ENCODE data around the gene CTNNA2.

Gene CTNNA2

GRCh38 chr2:80326214-80326613 is 813.4 kb downstream of the CTNNA2 start:
- TF ChIP-seq TAF1 (IDR thresholded peaks at IDR 0.05; ENCODE audit: borderline replicate concordance, insufficient read depth, low read length) (no peak), SIN3A (IDR thresholded peaks at IDR 0.05; ENCODE audit: borderline replicate concordance, insufficient read depth, low read length) (no peak), POLR2AphosphoS5 (IDR thresholded peaks at IDR 0.05; ENCODE audit: low read depth, low read length) (no peak)

DNA sequence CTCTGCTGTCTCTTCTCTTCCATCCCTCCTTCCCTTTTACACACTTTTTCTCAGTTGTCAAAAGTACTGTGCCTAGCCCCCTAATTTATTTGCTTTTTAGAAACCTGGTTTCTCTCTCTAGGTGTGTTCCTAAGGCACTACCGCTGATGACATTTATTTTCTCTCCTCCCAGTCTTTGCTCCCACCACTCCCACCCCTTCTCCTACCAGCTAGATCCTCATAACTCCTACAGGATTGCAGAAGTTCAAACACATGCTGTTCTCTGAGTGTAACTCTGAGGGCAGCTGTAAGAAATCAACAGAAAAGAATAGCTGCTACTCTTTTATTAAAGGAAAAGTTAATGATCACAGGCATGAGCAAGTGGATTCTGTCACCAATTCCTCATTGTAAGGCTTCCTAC is 814.0 kb downstream of the CTNNA2 start:
- no peak for TF ChIP-seq TAF1 (IDR thresholded peaks at IDR 0.05; ENCODE audit: borderline replicate concordance, insufficient read depth, low read length)
- TF ChIP-seq, protein P1, sequence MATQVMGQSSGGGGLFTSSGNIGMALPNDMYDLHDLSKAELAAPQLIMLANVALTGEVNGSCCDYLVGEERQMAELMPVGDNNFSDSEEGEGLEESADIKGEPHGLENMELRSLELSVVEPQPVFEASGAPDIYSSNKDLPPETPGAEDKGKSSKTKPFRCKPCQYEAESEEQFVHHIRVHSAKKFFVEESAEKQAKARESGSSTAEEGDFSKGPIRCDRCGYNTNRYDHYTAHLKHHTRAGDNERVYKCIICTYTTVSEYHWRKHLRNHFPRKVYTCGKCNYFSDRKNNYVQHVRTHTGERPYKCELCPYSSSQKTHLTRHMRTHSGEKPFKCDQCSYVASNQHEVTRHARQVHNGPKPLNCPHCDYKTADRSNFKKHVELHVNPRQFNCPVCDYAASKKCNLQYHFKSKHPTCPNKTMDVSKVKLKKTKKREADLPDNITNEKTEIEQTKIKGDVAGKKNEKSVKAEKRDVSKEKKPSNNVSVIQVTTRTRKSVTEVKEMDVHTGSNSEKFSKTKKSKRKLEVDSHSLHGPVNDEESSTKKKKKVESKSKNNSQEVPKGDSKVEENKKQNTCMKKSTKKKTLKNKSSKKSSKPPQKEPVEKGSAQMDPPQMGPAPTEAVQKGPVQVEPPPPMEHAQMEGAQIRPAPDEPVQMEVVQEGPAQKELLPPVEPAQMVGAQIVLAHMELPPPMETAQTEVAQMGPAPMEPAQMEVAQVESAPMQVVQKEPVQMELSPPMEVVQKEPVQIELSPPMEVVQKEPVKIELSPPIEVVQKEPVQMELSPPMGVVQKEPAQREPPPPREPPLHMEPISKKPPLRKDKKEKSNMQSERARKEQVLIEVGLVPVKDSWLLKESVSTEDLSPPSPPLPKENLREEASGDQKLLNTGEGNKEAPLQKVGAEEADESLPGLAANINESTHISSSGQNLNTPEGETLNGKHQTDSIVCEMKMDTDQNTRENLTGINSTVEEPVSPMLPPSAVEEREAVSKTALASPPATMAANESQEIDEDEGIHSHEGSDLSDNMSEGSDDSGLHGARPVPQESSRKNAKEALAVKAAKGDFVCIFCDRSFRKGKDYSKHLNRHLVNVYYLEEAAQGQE (IDR thresholded peaks at IDR 0.05; ENCODE audit: insufficient read depth in 1 of 2, low read depth in 2 of 2, low read length in 2 of 2): no peak

DNA sequence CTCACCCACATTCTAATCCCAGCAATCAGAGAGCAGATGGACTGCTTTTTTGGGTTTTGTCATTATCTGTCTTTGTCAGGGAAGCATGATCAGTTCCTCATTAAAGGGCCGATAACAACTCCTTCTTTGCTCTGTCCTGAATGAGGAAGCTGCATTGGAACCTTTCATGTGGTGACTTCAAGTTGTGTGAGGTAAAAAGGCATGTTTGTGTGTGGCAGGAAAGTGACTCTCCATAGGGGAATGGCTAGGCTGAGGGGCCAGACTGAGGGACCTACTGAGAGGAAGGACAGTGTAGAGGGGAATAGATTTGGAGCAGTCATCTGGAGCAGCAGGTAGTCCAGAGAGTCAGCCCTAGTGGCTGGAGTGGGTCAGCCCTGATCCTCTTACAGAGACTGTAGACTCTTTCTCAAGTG is 815.3 kb downstream of the CTNNA2 start:
- TF ChIP-seq TAF1 (IDR thresholded peaks at IDR 0.05; ENCODE audit: borderline replicate concordance, insufficient read depth, low read length): no peak
- no peak for TF ChIP-seq SIN3A (IDR thresholded peaks at IDR 0.05; ENCODE audit: borderline replicate concordance, insufficient read depth, low read length)
- TF ChIP-seq POLR2AphosphoS5 (IDR thresholded peaks at IDR 0.05; ENCODE audit: low read depth, low read length): no peak
- TF ChIP-seq, protein P1 (IDR thresholded peaks at IDR 0.05; ENCODE audit: insufficient read depth in 1 of 2, low read depth in 2 of 2, low read length in 2 of 2): no peak

- TF ChIP-seq, protein P1 (IDR thresholded peaks at IDR 0.05; ENCODE audit: insufficient read depth in 1 of 2, low read depth in 2 of 2, low read length in 2 of 2): no peak
- TF ChIP-seq FOXP2 (optimal IDR thresholded peaks at IDR 0.05; ENCODE audit: borderline replicate concordance, extremely low read depth, extremely low read length, insufficient read depth) (no peak), POLR2AphosphoS5 (IDR thresholded peaks at IDR 0.05; ENCODE audit: low read depth, low read length) (no peak), TAF1 (IDR thresholded peaks at IDR 0.05; ENCODE audit: borderline replicate concordance, insufficient read depth, low read length) (no peak), SIN3A (IDR thresholded peaks at IDR 0.05; ENCODE audit: borderline replicate concordance, insufficient read depth, low read length) (no peak)
These were observed 816.6 kb downstream of the CTNNA2 start for GRCh38 chr2:80329491-80329890.

DNA sequence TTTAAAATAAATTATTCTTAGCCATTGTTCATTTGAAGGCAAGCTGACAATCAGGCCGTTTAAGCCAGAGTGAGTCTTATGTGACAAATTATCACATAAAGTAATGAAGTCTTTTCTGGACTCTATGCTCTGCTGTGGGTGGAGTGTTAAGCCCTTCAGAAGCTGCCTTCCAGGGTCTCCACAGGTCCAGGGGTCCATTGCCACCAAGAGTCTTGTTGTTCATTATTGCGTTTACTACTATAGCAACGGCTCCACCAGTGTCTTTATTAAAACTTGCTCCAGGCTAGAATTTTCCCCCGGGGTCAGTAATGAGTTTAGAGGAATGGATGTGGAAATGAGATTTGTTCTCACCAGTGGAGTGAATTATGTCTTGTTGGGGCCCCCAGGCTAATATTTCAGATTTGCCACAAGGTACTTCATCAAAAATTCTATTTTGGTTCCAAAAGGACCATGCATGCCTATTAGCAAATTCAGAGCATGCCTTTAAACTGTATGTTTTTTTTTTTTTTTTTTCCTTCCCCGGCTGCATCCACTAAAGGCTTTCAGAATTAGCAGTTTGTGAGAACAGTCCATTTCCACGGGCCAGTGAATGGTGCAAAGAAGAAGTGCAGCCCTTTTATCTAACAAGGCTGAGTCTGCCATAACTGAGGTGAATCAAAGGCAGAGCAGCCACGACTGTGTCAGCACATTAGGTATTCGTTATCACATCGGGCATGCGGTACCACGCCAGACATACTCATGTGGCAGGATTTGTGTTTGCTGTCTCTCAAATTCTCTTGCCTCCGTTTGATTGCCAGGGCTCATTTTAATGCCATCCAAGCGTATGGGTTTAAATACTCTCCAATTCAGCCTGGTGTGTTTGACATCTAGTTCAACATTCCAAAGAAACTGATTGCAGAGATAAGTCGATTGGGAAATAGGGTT is 817.9 kb downstream of the CTNNA2 start:
- no peak for TF ChIP-seq POLR2AphosphoS5 (IDR thresholded peaks at IDR 0.05; ENCODE audit: low read depth, low read length)
- TF ChIP-seq, protein P1 (IDR thresholded peaks at IDR 0.05; ENCODE audit: insufficient read depth in 1 of 2, low read depth in 2 of 2, low read length in 2 of 2): no peak
- TF ChIP-seq FOXP2 (optimal IDR thresholded peaks at IDR 0.05; ENCODE audit: borderline replicate concordance, extremely low read depth, extremely low read length, insufficient read depth): no peak
- TF ChIP-seq TAF1 (IDR thresholded peaks at IDR 0.05; ENCODE audit: borderline replicate concordance, insufficient read depth, low read length): no peak
- TF ChIP-seq SIN3A (IDR thresholded peaks at IDR 0.05; ENCODE audit: borderline replicate concordance, insufficient read depth, low read length): no peak
